Smooth muscle cell of the brain vasculature (primary cell): ENCODE data around the gene PSRC1.

Experiments
- DNase-seq: peaks from one replicate; pipeline ENCODE4 v3.0.0-alpha.2; 2012; ENCODE audit warnings: low read depth, low spot score

PSRC1 gene

DNA sequence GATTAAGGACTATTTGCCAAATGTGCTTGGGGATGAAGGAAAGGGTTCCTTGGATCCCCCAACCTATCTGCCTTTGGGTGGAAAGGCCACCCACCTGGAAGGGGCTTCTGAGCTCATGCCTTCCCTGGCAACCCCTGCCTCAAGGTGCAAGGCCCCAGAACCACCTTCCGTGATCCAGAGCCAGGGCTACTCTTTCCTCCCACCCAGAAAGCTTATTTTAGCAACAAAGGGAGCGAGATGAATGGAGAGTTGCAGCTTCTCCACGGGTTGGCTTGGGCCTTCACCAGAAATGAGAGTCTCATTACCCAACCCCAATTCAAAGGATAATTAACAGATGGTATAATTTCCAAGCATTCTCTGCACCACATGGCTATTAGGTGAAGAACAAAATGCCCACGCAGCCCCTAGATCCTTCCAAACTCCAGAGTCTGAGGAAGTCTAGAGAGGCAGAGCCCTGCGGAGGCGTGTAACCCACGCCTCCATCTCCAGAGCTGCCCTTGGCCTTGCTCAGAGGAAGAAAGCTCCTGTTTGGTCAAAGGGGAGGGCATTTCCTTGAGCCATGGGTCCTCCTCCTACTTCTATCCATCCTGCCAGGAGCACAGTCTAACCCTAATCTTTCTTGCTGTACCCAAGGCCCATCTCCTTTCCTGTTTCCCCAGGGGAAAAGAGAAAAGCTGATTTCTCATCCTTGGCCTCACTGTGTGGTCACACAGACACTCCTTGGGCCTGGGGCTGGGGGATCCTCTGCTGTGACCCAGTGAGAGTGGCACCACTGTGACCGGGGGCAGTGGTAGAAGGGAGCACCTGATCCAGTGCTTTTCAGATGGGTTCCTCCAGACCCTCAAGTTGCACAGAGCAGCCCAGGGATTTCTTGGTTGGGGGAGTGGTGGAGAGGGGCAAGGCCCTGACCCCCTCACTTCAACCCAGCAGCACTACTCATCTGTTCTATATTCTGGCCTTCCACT is 35.3 kb downstream of the PSRC1 start:
- no peak for DNase-seq

DNA sequence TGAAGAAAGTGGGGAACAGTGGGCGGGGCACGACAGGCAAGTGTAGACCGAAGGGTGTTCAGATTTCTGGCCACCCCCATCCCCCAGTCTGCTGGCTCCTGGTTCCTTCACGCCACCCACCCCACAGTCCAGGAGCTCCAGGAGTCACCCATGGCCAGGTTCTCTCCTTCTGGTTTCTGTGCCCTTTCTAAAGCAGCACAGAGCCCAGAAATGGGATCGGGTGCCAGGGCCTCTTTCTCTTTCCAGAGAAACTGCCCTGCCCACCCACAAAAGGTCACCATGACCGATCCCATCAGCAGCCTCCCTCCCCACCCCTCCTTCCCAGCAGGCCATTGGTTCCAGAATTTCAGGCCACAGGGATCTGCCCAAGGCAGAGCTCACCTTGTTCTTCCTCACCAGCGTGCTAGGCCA is 36.8 kb downstream of the PSRC1 start:
- DNase-seq, result no peak

DNA sequence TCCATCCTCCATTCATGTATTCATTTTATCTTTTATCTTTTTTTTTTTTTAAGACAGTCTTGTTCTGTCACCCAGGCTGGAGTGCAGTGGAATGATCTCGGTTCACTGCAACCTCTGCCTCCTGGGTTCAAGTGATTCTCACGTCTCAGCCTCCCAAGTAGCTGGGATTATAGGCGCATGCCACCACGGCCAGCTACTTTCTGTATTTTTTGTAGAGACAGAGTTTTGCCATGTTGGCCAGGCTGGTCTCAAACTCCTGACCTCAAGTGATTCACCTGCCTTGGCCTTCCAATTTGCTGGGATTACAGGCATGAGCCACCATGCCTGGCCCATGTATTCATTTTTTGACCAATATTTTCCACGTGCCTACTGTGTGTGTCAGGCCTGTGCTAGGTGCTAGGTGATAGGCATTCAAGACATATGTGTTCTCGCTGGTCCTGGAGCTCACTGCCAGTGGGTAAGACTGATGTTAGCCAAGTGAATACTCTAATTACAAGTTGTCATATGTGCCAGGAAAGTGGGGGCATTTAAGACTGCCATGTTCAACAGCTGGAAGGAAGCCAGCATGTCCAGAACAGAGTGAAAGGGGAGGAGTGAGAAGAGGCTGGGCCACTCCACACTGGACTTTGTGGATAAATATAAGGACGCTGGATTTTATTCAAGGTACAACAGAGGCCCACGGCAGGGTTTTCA is 38.9 kb downstream of the PSRC1 start:
- no peak for DNase-seq

DNA sequence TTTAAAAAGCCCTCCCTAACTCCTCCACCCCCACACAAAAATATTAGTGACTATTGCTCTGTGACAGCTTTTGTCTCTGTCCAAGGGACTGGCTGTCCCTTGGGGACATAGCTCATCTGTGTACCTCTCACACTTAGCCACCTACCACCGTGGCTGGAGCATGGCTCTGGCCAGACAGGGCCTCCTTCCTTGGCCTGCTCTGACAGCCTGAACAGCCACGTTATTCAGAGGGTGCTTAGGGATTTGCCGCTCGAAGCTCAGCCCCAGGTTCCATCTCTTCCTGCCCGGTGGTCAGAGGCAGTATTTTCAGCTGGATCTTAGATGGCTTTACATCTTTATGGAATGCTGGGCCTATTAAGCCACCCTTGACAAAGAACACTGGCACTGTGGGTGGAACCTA is 39.7 kb downstream of the PSRC1 start:
- DNase-seq, result no peak

DNA sequence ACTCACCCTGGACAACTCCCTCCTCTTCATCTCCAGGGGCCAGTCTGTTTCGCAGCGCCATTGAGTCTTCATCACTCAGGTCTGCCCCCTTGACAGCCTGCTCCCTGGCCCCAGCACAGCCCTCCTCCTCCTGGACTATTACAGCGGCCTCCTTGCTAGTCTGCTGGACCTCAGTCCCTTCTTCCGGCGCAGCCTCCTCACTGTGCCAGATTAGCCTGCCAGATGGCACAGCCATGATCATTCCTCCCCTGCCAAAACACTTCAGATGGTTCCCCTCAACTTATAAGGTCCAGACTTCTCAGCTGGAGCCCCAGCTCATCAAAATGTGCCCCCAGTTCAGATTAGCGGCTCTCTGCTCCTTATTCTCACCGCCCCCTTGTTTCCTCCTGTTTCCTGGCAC is 40.6 kb downstream of the PSRC1 start:
- no peak for DNase-seq

- no peak for DNase-seq
These were observed 41.1 kb downstream of the PSRC1 start for GRCh38 chr1:109241841-109242345.

- no peak for DNase-seq
These were observed 41.6 kb downstream of the PSRC1 start for GRCh38 chr1:109241344-109241743.

DNA sequence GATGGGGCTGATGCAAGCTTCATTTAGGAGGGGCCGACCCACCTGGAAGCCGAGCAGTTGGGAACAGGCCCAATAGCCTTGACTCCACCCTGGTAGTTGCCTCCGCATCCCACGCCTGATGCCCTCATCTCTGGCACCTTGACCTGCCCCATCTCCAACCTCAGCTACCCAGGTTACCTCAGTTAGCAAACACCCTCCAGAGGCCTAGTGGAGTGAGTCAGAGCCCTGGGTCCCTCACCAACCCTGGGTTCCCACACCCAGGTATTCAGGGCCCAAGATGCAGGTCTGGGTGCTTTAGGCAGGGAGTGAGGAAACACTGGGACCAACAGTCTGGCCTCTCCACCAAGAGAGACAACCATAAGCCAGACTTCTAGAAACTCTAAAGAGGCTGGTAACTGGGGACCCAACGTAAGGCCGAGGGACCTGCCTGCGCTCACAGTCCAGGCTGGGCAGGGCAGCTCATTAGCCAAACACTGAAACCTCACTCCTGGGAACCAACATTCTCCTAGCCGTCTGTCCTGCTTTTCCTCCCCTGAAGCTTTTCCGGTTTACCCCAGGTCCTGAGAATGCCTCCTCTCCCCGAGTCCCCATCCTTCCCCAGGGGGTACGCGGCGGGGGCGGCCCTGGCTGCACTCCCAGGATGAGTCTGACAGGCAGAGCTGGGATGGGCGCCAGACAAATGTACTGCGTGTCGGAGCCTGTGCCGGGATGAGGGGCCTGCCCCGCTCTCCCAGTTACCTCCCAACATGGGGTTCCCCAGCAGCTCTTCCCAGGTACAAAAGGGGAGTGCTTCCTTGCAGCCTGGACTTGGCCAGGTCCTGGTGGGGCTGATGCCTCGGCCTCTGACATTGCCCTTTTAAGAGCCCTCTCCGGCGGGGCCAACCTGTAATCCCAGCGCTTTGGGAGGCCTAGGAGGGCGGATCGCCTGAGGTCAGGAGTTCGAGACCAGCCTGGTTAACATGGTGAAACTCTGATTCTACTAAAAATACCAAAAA is 42.5 kb downstream of the PSRC1 start:
- DNase-seq, result no peak

DNA sequence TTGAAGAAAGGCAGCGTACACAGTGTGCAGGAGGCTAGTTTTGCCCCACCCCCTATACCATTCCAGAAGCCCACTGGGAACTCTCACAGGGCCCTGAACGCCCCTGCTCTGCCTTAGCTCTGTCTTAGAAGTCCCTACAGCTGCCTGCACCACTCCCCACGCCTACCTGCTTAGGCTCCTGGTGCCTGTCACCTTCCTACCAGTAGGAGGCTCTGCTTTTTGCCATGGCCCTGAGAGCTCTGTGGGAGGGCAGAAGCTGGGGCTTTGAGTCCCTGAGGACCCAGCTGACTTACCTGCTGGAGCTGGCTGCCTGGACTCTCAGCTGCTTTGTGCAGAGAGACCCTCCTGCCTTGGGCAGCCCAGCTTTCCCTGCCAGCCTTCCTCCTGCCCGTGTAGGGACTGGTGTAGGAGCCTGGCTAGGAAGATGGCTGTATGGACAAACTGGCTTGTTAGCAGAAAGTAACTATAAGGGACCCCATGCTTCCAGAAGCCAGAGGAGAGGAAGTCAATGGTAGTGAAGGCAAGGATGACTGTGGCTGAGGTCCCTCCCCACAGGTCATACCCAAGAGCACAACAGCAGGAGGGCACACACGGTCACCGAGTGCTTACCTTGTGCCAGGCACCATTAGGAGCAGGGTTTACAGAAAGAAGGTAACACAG is 43.4 kb downstream of the PSRC1 start:
- DNase-seq, result no peak

DNA sequence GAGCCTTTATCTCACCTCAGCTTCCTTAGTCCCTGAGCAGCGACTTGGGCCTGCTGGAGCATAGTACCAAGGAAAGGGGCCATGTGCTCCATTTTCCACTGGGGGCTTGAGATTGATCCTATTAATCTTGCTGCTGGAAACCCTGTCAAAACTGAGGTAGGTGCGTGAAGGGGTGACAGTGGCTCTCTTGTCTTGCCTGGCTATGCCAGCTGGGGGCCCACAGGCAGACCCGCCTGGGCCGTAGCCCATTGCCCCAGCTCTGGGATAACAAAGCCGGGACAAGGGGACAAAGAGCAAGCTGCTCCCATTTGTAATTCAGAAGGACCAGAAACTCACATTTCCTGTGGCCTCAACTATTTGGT is 43.9 kb downstream of the PSRC1 start:
- DNase-seq, result no peak

GRCh38 chr1:109238382-109238781 is 44.6 kb downstream of the PSRC1 start:
- DNase-seq, result no peak

GRCh38 chr1:109237512-109237911 is 45.4 kb downstream of the PSRC1 start:
- no peak for DNase-seq

DNA sequence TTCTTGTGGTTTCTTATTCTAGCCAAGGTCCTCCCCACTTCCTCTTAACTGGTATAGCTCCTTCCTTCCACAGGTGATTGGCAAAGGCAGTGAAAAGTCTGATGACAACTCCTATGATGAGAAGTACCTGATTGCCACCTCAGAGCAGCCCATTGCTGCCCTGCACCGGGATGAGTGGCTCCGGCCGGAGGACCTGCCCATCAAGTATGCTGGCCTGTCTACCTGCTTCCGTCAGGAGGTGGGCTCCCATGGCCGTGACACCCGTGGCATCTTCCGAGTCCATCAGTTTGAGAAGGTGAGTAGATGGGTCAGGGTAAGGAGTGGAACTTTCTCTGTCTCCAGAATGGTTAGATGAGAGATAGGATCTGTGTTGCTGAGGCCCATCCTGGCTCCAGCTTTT is 47.8 kb downstream of the PSRC1 start:
- no peak for DNase-seq

GRCh38 chr1:109231066-109231465 is 51.9 kb downstream of the PSRC1 start:
- DNase-seq, result no peak
